Thyroid gland (tissue), 4 donors: Measurements from ENCODE around the gene KCNIP1.

Experiments used
- POLR2A ChIP-seq, 2 donors: fragments of 450-650 bp; IDR thresholded peaks; one replicate each; pipeline ENCODE4 v1.6.1; 2017; ENCODE audit warnings: antibody characterized with exemption in 2 of 2, mild to moderate bottlenecking in 2 of 2, moderate library complexity in 1 of 2
- TF ChIP-seq, protein P1 (sequence below), 6 experiments: fragments of 200-600 bp in 3 of 6; fragments of 450-650 bp in 3 of 6; sonication (generic) in 3 of 6; IDR thresholded peaks; one replicate each; pipeline ENCODE4 v1.5.1; 2016 to 2019; ENCODE audit warnings: antibody characterized with exemption in 6 of 6, mild to moderate bottlenecking in 2 of 6, inconsistent platforms in 1 of 6, moderate library complexity in 1 of 6

DNA sequence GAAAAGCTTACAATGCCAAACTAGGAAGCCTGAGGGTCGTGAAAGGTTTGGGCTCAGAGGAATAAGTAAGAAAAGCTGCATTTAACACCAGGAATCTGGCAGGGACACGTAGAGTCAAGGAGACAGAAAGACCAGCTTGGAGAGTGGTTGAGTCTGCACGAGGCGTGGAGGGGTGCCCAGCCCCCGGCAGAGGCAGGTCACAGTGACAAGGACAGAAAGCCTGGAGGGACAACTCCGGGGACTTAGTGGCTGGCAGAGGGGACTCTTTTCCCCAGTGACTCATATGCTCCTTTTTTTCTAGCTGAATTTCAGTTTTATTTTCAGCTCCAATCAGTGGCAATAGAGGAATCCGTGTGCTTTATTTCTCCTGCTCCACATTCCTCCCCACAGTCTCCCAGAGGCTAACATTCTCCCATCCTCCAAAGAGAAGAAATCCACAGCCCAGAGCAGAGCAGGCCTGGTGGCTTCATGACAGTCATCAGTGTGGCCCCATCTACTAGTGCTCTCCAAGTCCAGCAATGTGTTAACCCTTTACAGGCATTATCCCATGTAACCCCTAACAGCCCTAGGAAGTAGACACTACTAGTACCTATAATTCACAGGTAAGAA, 80.7 kb downstream of the KCNIP1 start:
- TF ChIP-seq, protein P1, sequence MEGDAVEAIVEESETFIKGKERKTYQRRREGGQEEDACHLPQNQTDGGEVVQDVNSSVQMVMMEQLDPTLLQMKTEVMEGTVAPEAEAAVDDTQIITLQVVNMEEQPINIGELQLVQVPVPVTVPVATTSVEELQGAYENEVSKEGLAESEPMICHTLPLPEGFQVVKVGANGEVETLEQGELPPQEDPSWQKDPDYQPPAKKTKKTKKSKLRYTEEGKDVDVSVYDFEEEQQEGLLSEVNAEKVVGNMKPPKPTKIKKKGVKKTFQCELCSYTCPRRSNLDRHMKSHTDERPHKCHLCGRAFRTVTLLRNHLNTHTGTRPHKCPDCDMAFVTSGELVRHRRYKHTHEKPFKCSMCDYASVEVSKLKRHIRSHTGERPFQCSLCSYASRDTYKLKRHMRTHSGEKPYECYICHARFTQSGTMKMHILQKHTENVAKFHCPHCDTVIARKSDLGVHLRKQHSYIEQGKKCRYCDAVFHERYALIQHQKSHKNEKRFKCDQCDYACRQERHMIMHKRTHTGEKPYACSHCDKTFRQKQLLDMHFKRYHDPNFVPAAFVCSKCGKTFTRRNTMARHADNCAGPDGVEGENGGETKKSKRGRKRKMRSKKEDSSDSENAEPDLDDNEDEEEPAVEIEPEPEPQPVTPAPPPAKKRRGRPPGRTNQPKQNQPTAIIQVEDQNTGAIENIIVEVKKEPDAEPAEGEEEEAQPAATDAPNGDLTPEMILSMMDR (IDR thresholded peaks at IDR 0.05), result no peak
- TF ChIP-seq POLR2A (IDR thresholded peaks at IDR 0.05), result no peak
